ENCODE results near the gene DPP8. TPM values are rescaled to one million over a fixed set of nuclear protein-coding genes. Genes with fewer than 3 reads are reported as not detected.

DPP8 gene
- total and polyA plus RNA-seq, 2 experiments from 2014 or later = 21.7 to 33.5 TPM

DNA sequence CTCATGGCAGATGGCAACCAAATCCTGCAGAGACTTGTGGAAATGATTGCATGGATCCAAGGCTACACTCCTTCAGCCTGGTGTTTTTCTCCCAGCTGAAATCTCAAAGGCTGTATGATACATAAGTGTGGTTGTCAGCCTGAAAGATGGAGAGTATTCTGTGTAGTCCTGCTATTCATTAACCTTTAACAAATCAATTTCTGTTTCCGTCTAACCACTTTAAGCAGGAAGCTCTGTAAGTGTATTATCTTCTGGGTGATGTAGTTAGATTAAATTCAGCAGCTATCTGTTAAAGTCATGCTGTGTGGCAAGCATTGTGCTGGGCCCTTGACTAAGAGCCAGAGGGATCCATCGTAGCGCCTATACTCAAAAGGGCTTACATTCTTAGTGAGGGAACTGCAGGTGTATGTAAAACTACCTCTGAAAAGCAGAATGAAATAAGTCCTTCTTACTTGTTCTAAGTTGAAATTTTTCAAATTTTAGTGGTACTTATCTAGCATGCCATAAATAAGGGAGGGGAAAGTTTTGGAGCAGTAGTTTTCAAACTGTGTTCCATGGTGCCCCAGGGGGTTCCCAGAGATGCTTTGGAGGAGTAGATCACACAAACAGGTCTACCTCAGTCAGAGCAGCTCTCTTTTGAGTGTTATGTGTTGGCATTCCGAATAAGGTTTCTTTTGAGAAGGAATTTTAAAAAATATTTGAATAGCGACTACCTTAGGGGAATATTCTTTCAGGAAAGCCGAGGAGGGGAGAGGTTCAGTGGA is 41.7 kb upstream of the DPP8 start:
- Mint-ChIP-seq H3K27ac (no peak overlapping the region), H3K36me3 (ENCODE audit: low read depth) (peaks cover 95% of the 10 kb centered on the region), H3K4me3 (no peak overlapping the region), H3K9me3 (no peaks in the 10 kb centered on the region; the same call in 2 of the 3 replicates), H3K4me1 (no peaks in the 10 kb centered on the region), H3K27me3 (ENCODE audit: insufficient read depth, low read depth, poor library complexity) (no peaks in the 10 kb centered on the region)
- Histone ChIP-seq H3K4me1 (ENCODE audit: insufficient read depth) (no peaks in the 10 kb centered on the region), H3K79me2 (replicated peaks; ENCODE audit: insufficient read depth) (peaks cover 31% of the 10 kb centered on the region; the same call in 1 of the 2 replicates), H4K20me1 (replicated peaks; ENCODE audit: insufficient read depth) (peaks cover 16% of the 10 kb centered on the region), H3F3A (replicated peaks; ENCODE audit: low read depth) (peaks cover 4% of the 10 kb centered on the region; the same call in 1 of the 2 replicates), H3K9me2 (ENCODE audit: insufficient read depth) (no peaks in the 10 kb centered on the region), H2AFZ (no peak overlapping the region), H3K4me2 (no peak overlapping the region), H3K36me3 (ENCODE audit: insufficient read depth) (peaks cover 51% of the 10 kb centered on the region), H3K27ac (ENCODE audit: low read depth) (no peak overlapping the region), H3K4me3 (no peak overlapping the region), H3K27me3 (ENCODE audit: insufficient read depth) (no peaks in the 10 kb centered on the region)
- TF ChIP-seq POLR2AphosphoS5 (IDR thresholded peaks at IDR 0.05; ENCODE audit: low read depth) (no peak), EZH2phosphoT487 (IDR thresholded peaks at IDR 0.05; ENCODE audit: unreplicated experiment) (no peak), EZH2 (IDR thresholded peaks at IDR 0.05; ENCODE audit: low read depth, unreplicated experiment) (no peak), CREB1 (CRISPR knock-in tag; IDR thresholded peaks at IDR 0.05; ENCODE audit: low read depth) (no peak), STAT1 (IDR thresholded peaks at IDR 0.05; ENCODE audit: unreplicated experiment) (no peak), ZNF114 (CRISPR knock-in tag; IDR thresholded peaks at IDR 0.05) (no peak), JUNB (IDR thresholded peaks at IDR 0.05; ENCODE audit: unreplicated experiment) (no peak)
- TF ChIP-seq, protein P1, sequence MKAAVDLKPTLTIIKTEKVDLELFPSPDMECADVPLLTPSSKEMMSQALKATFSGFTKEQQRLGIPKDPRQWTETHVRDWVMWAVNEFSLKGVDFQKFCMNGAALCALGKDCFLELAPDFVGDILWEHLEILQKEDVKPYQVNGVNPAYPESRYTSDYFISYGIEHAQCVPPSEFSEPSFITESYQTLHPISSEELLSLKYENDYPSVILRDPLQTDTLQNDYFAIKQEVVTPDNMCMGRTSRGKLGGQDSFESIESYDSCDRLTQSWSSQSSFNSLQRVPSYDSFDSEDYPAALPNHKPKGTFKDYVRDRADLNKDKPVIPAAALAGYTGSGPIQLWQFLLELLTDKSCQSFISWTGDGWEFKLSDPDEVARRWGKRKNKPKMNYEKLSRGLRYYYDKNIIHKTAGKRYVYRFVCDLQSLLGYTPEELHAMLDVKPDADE (IDR thresholded peaks at IDR 0.05) = no peak
- TF ChIP-seq, protein P2, sequence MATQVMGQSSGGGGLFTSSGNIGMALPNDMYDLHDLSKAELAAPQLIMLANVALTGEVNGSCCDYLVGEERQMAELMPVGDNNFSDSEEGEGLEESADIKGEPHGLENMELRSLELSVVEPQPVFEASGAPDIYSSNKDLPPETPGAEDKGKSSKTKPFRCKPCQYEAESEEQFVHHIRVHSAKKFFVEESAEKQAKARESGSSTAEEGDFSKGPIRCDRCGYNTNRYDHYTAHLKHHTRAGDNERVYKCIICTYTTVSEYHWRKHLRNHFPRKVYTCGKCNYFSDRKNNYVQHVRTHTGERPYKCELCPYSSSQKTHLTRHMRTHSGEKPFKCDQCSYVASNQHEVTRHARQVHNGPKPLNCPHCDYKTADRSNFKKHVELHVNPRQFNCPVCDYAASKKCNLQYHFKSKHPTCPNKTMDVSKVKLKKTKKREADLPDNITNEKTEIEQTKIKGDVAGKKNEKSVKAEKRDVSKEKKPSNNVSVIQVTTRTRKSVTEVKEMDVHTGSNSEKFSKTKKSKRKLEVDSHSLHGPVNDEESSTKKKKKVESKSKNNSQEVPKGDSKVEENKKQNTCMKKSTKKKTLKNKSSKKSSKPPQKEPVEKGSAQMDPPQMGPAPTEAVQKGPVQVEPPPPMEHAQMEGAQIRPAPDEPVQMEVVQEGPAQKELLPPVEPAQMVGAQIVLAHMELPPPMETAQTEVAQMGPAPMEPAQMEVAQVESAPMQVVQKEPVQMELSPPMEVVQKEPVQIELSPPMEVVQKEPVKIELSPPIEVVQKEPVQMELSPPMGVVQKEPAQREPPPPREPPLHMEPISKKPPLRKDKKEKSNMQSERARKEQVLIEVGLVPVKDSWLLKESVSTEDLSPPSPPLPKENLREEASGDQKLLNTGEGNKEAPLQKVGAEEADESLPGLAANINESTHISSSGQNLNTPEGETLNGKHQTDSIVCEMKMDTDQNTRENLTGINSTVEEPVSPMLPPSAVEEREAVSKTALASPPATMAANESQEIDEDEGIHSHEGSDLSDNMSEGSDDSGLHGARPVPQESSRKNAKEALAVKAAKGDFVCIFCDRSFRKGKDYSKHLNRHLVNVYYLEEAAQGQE (IDR thresholded peaks at IDR 0.05; ENCODE audit: unreplicated experiment) = no peak
- DNase-seq (ENCODE audit: low spot score) = no peak
- ATAC-seq = no peak

DNA sequence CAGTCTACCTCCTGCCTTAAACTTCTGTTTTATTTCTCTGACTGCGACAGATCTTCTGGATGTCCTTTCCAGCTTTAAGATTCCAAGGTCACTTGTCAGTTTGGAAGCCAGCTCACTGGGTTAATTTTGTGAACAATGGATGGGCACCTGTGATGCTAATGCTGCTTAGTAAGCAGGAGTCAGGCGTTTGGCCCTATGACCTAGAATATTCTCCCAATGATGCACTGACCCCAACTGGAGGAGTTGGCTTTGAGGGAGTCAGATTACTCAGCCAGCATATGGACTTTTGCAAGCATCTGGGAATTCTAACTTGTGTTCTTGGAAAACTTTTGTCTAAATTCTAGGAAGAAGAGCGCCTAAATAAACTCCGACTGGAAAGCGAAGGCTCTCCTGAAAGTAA is 40.8 kb upstream of the DPP8 start:
- Histone ChIP-seq H3K79me2 (replicated peaks; ENCODE audit: insufficient read depth) (peaks cover 38% of the 10 kb centered on the region), H3K4me3 (no peak overlapping the region), H3K4me1 (ENCODE audit: insufficient read depth) (no peaks in the 10 kb centered on the region), H3K4me2 (no peak overlapping the region), H3K27me3 (ENCODE audit: insufficient read depth) (no peaks in the 10 kb centered on the region), H3K9me2 (ENCODE audit: insufficient read depth) (no peaks in the 10 kb centered on the region), H3K36me3 (ENCODE audit: insufficient read depth) (peaks cover 45% of the 10 kb centered on the region), H3F3A (replicated peaks; ENCODE audit: low read depth) (peaks cover 4% of the 10 kb centered on the region; the same call in 1 of the 2 replicates), H4K20me1 (replicated peaks; ENCODE audit: insufficient read depth) (peaks cover 22% of the 10 kb centered on the region), H2AFZ (no peak overlapping the region), H3K27ac (ENCODE audit: low read depth) (no peak overlapping the region)
- Mint-ChIP-seq H3K4me1 (no peaks in the 10 kb centered on the region), H3K36me3 (ENCODE audit: low read depth) (peaks cover 95% of the 10 kb centered on the region), H3K9me3 (no peaks in the 10 kb centered on the region), H3K27ac (no peak overlapping the region), H3K27me3 (ENCODE audit: insufficient read depth, low read depth, poor library complexity) (no peaks in the 10 kb centered on the region), H3K4me3 (no peak overlapping the region)
- DNase-seq (ENCODE audit: low spot score) = no peak
- ATAC-seq = no peak
- TF ChIP-seq CREB1 (CRISPR knock-in tag; IDR thresholded peaks at IDR 0.05; ENCODE audit: low read depth) (no peak), EZH2phosphoT487 (IDR thresholded peaks at IDR 0.05; ENCODE audit: unreplicated experiment) (no peak), JUNB (IDR thresholded peaks at IDR 0.05; ENCODE audit: unreplicated experiment) (no peak), ZNF331 (CRISPR knock-in tag; IDR thresholded peaks at IDR 0.05; ENCODE audit: low read depth) (no peak), NANOG (IDR thresholded peaks at IDR 0.05; ENCODE audit: borderline replicate concordance) (no peak), STAT1 (IDR thresholded peaks at IDR 0.05; ENCODE audit: unreplicated experiment) (no peak), EZH2 (IDR thresholded peaks at IDR 0.05; ENCODE audit: low read depth, unreplicated experiment) (no peak)
